ENCODE data around the gene ZNF141.

The ZNF141 gene

GRCh38 chr4:335515-335914, 2.1 kb upstream of the ZNF141 start:
- TF ChIP-seq ARNTL (CRISPR knock-in tag; IDR thresholded peaks at IDR 0.05; ENCODE audit: borderline replicate concordance, low read depth) (no peak), OSR1 (CRISPR knock-in tag; IDR thresholded peaks at IDR 0.05) (no peak), ZFP30 (CRISPR knock-in tag; IDR thresholded peaks at IDR 0.05) (no peak), CSDC2 (CRISPR knock-in tag; IDR thresholded peaks at IDR 0.05) (no peak), PATZ1 (CRISPR knock-in tag; IDR thresholded peaks at IDR 0.05; ENCODE audit: borderline replicate concordance) (no peak), ZNF70 (CRISPR knock-in tag; IDR thresholded peaks at IDR 0.05) (no peak), RARB (CRISPR knock-in tag; IDR thresholded peaks at IDR 0.05) (no peak), BACH2 (CRISPR knock-in tag; IDR thresholded peaks at IDR 0.05; ENCODE audit: borderline replicate concordance) (no peak), PPARA (CRISPR knock-in tag; IDR thresholded peaks at IDR 0.05; ENCODE audit: borderline replicate concordance) (no peak), ZNF8 (CRISPR knock-in tag; IDR thresholded peaks at IDR 0.05) (no peak), CREB5 (CRISPR knock-in tag; IDR thresholded peaks at IDR 0.05; ENCODE audit: low read depth) (no peak), SNAI2 (CRISPR knock-in tag; IDR thresholded peaks at IDR 0.05) (no peak), ZFP3 (CRISPR knock-in tag; IDR thresholded peaks at IDR 0.05) (no peak), ZNF565 (CRISPR knock-in tag; conservative IDR thresholded peaks at IDR 0.05; ENCODE audit: low read depth) (no peak), CSRNP3 (CRISPR knock-in tag; IDR thresholded peaks at IDR 0.05) (no peak), TSHZ2 (CRISPR knock-in tag; IDR thresholded peaks at IDR 0.05) (no peak), GLIS3 (CRISPR knock-in tag; IDR thresholded peaks at IDR 0.05) (no peak), ESRRG (CRISPR knock-in tag; IDR thresholded peaks at IDR 0.05) (no peak), TOX (CRISPR knock-in tag; IDR thresholded peaks at IDR 0.05; ENCODE audit: borderline replicate concordance) (no peak)
- no peak for ATAC-seq

GRCh38 chr4:336099-336892, 1.3 kb upstream of the ZNF141 start:
- ATAC-seq, result no peak
- TF ChIP-seq OSR1 (CRISPR knock-in tag; IDR thresholded peaks at IDR 0.05), result no peak
- TF ChIP-seq TSHZ2 (CRISPR knock-in tag; IDR thresholded peaks at IDR 0.05), result no peak
- no peak for TF ChIP-seq POU6F1 (CRISPR knock-in tag; IDR thresholded peaks at IDR 0.05; ENCODE audit: borderline replicate concordance, low read depth)
- TF ChIP-seq ZNF565 (CRISPR knock-in tag; conservative IDR thresholded peaks at IDR 0.05; ENCODE audit: low read depth), result no peak
- no peak for TF ChIP-seq TCF4 (CRISPR knock-in tag; IDR thresholded peaks at IDR 0.05; ENCODE audit: borderline replicate concordance)
- no peak for TF ChIP-seq BACH2 (CRISPR knock-in tag; IDR thresholded peaks at IDR 0.05; ENCODE audit: borderline replicate concordance)
- no peak for TF ChIP-seq RARB (CRISPR knock-in tag; IDR thresholded peaks at IDR 0.05)

All from SK-N-SH treated with all-trans-retinoic acid at 6 μM for 48 hours (cell line).